GM21619 (cell line): ENCODE measurements around the gene PLEKHB2.
"Not testable (repeated sequence)": the region's sequence is repeated elsewhere in the genome, so short reads cannot be mapped to it uniquely, and the experiment has no call there.

Experiments used
- ATAC-seq: cut with Tn5 transposase; IDR thresholded peaks from one replicate; pipeline ENCODE4 v1.9.1; 2021; ENCODE audit not compliant: unreplicated experiment

Gene PLEKHB2

DNA sequence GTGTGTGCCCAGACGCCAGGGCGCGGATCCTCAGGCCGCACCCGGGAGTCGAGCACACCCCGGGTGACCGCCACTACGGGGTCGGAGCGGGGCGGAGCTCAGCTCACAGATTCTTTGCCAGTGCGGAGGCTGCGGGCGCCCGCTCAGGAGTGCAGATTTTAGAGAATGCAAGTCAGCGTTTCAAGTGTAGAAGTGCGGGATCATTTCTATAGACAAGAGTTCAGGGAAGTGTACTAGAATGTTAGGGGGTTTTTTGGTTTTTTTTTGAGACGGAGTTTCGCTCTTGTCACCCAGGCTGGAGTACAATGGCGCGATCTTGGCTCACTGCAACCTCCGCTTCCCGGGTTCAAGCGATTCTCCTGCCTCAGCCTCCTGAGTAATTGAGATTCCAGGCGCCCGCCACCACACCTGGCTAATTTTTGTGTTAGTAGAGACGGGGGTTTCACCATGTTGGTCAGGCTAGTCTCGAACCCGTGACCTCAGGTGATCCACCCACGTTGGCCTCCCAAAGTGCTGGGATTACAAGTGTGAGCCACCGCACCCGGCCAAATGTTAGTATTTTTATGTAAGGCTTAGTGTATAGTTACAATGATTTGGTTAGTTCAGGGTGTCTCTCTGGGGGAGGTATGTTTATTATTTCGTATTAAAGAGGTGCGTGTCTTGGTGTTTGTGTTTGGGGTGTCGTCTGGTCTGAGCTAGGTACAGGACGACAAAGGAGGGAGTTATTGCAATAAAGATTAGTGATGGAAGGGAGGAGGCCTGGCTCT, 11.3 kb upstream of the PLEKHB2 start:
- ATAC-seq: peak; percentile 65

DNA sequence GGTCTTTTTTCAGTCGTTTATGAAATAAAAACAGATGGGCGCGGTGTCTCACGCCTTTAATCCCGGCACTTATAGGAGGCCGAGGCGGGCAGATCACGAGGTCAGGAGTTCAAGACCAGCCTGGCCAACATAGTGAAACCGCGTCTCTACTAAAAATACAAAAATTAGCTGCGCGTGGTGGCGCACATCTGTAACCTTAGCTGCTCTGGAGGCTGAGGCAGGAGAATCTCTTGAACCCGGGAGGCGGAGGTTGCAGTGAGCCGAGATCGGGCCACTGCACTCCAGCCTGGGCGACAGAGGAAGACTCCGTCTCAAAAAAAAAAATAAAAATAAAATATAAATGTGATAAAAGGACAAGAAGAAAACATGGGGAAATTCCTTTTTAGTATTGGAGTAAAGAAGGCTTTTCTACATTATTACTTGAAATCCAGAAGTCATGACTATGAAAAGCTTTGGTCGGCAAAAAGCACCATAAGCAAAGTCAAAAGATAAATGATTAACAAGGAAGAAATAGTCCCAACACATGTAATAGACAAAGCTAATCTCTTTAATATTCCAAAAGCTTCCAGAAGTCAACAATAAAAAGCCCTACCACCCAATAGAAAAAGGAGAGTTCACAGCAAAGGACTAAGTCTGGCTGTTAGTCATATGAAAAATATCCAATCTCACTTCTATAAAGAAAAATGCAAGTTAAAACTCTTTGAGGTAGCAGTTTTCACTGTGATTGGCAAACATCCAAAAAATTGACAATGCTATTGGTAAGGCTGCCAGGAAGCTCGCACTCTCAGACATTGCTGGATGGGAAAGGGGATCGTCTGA, 10.5 kb upstream of the PLEKHB2 start:
- no peak for ATAC-seq

DNA sequence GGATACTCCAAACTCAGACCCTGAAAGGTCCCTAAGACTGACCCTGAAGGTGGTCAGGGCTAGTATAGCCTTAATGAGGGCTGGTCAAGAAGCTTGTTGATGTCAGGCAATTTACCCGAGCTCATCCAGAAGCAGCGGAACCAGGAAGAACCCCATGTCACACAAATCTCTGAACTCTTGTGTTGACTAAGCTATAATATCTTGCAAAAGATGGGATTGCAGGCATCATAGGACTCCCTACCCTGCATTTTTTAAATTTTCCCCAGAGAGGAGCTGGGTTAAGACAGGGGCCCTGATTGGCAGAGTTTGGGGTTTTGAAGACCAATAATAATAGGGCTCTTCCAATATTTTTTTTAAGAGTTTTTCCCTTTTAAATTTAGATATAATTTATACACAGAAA, 2.0 kb upstream of the PLEKHB2 start:
- no peak for ATAC-seq

DNA sequence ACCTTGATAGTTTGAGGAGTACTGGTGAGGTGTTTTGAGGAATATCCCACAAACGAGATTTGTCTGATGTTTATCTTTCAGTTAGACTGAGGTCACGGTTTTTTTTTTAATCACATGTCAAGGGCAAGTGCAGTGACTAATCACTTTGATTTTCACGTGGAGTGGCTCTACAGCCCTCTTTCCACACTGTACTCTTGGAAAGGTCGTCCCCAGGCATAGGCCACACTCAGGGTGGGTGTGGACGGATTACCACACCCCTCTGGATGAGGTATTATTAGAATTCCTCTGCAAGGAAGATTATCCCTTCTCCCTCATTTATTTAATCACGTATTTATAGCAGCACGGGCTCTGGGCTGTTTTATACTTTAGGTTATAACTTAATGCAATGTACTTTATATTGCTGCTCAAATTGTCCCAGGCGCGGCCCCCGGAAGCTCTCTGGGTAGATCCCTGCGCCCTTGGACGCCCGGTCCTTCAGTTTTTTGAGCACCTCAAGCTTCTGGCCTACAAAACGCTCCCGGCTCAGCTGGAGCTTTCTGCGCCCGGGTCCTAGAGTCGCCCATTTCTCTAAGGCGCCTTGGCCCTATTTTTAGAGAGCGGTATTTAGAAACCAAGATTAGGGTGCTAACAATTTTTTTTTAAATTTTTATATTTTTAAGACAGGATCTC, 515 bp upstream of the PLEKHB2 start:
- ATAC-seq: peak; percentile 67

DNA sequence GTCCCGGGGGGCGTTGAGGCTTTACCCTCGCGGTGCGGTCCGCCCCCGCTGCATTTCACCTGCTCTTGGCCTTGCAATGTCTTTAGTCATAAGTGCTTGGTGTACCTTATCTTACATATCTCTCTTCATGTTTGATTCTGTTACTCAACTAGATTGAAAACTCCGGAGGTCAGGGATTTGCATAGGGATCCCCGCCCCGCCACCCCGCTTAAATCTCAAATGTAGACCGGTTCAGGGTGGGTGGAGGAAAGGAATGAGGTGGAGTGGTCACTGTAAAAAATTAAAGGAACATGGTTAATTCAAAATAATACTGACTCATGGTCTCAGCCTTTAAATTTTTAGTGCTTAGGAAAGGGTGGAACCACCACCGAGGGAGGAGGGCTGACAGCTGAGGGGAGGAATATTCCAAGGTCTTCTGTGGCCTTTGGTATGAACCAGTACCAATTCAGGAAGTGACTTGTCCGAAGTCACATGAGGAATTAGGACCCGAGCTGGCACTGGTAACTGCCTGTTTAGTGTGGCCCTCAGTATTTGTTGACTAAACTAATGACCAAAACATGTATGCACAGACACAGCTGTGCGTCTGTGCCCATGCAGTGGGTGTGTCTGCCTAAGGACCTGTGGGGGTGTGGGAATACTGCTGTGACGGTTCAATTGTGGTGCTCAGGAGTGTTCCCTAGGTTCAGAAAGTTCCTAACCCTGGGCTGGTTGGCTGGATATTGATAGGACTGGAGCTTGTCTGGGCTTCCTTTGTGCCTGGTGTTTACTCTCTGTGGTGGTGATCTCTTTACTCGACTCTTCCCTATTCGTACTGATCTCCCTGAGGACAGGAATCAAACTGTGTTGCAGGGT, 1.0 kb downstream of the PLEKHB2 start:
- ATAC-seq: peak; percentile 36

DNA sequence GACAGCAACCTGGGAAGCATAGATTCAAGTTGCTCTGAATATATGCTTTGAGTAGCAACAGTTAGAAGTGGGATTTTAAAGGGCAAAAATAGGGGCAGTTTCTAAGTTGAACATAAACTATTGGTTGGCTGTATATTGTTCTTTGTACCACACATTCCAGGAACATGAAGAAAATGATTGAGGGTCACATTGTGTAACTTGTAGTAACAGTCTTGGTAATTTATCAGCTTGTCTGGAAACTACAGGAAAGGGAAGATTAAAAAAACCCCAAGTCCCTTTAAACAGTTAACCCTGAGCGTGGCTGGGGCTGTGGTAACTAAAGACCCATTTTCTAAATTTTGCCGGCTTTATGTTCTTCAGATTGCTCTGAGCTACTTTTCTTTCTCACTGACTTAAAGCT, 7.4 kb downstream of the PLEKHB2 start:
- no peak for ATAC-seq

DNA sequence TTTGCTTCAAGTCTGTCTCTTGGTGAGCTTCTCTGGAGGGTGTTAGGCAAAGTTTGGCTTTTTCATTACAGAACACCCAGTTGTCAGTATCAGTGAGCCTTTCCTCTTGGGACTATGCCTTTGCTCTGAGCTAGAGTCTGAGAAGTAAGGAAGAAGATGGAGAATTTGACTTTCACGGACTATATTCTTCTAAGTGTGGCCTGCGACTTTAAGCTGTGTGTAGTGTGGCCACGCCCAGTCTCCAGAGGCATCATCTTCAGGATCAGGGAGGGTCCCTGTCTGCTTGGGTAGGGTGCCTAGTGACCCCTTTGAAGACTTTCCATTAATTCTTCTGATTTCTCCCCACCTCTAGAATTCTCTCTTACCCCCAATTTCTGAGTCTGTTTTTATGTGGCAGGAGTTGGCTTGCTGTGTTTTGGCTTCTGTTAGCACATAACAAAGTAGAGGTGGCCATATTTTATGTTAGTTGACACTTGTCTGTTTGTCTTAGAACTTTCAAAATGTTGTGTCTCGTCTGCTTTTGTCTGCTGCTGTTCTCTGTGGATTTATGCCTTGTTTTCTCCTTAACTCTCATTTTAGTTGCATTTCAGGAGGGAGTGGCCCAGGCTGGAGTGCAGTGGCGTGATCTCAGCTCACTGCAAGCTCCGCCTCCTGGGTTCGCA, 8.6 kb downstream of the PLEKHB2 start:
- no peak for ATAC-seq

DNA sequence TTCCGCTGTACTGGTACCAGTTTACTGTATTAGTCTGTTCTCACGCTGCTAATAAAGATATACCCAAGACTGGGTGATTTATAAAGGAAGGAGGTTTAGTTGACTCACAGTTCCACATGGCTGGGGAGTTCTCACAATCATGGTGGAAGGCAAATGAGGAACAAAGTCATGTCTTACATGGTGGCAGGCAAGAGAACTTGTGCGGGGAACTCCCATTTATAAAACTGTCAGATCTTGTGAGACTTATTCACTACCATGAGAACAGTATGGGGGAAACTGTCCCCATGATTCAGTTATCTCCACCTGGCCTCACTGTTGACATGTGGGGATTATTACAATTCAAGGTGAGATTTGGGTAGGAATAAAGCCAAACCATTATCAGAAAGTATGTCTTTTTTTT, 9.8 kb downstream of the PLEKHB2 start:
- not testable (repeated sequence) for ATAC-seq

DNA sequence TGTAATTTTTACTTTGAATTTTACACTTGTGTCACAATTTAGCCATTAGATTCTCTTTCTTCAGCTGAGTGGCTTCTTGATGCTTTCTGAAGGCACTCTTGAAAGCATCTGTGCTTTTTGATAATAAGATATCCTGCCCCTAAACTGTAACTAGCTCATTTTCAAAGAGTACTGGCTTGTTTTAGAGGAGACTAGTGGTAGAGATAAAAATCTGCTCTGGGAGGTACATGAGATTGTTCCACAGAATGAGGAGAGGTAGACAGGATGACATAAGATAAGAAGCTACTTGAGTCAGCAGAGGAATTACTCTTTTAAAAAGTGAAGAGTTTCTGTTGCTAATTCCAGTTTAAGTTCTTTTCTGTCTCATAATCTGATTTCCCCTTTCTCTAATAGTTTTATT, 10.6 kb downstream of the PLEKHB2 start:
- no peak for ATAC-seq

DNA sequence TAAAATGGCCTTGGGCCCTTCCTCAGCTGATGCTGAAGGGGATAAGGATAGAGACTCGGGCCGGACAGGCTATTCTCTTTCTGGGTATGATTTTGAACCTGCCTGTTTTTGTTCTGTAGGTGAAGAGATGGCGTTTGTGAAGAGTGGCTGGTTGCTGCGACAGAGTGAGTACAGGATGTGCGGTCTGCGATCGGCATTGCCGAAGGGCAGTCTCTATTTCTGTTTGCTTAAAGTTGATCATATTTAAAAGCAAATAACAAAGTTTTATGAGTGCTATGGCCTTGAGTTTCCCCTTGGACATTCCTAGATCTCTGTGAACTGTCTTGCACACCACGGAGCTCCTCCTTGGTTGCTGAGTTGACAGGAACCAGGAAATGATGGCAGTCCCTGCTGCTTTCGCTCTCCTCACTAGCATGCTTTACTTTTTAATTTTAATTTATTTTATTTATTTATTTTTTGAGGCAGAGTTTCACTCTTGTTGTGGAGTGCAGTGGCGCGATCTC, 15.7 kb downstream of the PLEKHB2 start:
- ATAC-seq: no peak

DNA sequence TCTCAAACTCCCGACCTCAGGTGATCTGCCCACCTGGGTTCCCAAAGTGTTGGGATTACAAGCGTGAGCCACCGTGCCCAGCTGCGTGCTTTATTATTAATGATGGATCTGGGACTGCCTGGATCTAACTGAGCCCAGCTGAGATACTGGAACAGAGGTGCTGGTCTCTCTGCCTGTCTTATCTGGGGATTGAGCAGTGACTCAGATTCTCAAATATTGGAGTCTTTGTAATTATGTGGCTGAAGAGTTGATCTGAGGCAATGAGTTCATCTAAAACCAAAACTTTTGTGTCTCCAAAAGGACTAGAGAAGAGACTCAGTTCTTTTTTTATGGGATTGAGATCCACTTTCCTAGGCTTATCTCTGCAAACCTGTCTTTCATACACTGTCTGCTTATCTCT, 16.3 kb downstream of the PLEKHB2 start:
- no peak for ATAC-seq

DNA sequence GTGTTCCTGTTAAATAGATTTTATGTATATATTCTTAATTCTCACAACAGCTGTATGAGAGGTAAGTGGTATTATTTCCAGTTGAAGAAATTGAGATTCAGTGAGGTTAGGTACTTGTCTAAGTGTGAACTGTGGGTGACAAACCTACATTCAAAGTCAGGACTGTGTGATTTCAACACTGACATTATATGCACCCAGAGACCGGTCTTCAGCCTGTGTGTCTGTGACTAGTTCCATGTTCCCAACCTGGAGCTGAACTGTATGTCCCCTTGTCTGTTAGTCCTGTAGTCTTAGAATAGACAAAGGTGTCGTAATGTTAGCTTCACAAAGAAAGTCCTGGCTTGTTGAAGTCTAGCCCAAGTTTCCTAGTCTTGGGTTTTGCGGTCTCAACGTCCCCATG, 17.4 kb downstream of the PLEKHB2 start:
- no peak for ATAC-seq

DNA sequence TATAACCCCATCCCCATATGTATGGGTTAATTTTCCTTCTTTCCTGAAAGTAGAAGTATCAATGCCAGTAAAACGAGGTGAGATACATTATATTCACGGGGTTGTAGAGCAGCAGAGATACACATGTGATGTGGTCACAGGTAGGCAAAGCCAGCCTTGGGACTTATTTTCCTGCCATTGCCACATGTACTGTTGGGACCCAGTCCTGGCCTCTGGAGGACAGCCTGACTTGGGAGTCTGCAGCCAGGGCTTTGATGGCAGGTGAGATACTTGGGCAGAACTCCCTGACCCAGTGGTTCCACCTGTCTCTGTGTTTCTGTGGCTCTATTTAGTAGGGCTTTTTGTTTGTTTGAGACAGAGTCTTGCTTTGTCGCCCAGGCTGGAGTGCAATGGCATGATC, 18.1 kb downstream of the PLEKHB2 start:
- ATAC-seq: no peak

DNA sequence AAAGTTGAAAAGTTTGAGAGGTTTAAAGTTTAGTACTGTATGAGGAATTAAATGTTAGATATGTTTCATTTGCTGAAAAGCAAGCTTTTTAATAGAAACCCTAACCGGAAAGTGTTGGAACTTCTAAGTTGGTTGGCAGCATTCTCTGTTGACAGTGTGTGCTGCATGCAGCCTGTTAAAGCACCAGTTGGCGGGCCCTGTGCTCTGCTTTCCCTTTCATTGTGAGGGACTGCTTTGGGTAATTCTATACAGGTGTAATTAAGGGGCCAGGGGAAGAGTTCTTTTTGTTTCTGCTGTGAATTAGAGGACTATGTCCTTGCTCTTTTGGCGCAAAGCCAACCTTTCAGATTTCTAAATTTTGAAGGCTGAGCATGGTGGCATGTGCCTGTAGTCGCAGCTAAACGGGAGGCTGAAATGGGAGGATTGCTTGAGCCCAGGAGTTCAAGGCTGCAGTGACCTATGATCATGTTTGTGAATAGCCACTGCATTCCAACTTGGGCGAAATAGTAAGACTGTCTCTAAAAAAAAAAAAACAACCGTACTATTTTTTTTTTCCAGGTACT, 20.1 kb downstream of the PLEKHB2 start:
- no peak for ATAC-seq

DNA sequence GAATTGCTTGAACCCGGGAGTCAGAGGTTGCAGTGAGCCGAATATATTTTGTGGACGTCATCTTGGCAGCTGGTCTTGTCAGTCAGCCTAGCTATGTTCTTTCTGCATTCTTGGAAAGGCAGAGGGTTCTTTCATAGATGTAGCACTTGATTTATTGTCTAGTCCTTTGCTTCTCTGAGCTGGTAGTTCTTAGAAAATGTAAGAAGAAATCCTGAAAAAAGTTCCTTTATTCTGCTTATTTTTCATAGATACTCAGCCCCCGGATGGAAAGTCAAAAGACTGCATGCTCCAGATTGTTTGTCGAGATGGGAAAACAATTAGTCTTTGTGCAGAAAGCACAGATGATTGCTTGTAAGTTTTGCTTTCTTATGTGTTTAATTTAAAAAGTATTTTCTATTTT, 21.3 kb downstream of the PLEKHB2 start:
- ATAC-seq: no peak

DNA sequence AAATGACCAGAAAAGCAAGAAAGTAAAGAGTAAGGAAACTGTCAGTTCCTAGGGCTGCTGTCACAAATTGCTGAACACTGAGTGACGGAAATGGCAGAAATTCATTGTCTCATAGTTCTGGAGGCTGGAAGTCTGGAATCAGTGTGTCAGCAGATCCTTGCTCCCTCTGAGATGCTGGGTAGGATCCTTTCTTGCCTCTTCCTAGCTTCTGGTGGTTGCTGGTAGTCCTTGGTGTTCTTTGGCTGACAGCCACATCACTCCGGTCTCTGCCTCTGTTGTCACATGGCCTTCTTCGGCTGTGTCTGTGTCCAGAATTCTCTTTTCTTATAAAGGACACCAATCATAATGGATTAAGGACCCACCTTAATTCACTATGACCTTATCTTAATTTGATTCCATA, 21.9 kb downstream of the PLEKHB2 start:
- ATAC-seq: no peak

DNA sequence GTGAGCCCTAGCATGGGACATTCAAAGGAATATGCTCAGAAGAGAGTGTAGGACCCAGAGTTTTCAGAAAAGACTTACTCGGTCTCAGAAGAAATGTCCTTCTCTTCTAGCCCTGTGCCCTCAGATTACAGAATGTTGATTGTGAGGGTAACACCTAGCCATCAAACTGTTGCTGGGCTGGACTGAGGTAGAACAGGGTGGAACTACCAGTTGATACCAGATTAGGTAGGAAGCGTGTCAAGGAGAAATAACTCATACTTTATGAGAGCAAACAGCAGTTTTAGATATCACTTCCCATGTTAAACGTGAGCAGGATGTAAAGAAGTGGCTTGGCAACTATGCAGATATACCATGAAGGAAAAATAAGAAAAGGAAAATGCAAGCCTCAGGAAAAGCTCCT, 22.8 kb downstream of the PLEKHB2 start:
- ATAC-seq: no peak

DNA sequence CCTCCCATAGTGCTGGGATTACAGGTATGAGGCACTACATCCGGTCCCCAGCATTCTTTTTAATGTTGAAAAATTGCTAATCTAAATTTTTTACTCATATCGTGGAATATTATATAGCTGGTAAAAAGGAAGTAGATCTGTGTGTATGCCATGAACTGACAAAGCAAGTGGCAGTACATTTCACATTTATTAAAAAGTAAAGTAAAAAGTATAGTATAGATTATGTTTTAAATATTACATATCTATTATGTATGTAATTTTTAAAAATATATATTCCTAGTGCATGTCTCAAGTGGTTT, 25.1 kb downstream of the PLEKHB2 start:
- no peak for ATAC-seq

DNA sequence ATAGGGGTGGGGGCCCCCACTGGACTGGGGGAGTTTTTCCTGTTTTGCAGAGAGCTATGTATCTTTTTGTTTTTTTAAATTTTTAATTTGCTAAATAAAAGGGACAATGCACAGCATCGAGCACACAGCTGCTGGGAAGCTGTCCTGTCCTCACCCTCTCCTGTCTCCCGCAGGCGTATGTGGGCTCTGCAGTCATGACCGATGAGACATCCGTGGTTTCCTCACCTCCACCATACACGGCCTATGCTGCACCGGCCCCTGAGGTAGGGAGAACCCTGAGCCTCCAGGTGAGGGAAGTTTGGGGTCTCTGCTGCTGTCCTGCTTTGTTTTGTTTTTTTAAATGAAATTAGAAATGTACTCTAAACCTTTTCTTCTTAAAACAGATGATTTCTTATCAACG, 27.6 kb downstream of the PLEKHB2 start:
- ATAC-seq: no peak

DNA sequence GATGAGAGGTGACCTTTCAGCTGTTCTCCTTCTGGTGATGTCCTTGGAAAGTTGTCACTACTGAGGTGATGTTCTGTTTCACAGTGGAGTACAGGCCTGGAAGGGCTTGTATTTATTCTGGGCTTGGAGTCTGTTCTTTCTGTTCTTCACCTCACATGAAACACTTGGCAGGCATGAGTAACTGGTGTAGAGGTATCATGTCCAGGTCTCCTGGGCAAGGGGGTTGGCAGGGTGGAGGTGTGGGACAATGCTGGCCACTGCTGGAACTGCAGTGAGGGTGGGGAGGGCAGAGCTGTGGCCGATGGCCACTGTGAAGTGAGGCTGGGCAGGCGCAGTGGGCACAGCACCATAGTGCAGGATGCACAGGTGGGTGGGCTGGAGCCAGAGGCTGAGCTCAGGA, 35.4 kb downstream of the PLEKHB2 start:
- no peak for ATAC-seq
